ENCODE measurements around the gene ADA.

Gene ADA

GRCh38 chr20:44614525-44614924, 37.0 kb downstream of the ADA start:
- H3K4me3 ChIP-seq (ENCODE audit: low read length), result no peak overlapping the region
- no peaks in the 10 kb centered on the region for H3K27me3 ChIP-seq (ENCODE audit: control insufficient read depth, low read length)
- H4K20me1 ChIP-seq (ENCODE audit: control insufficient read depth, insufficient read depth, low read depth, low read length), result no peaks in the 10 kb centered on the region
- H3F3A ChIP-seq (ENCODE audit: control insufficient read depth, insufficient read depth), result no peaks in the 10 kb centered on the region; the same call in 1 of the 2 replicates
- TF ChIP-seq EZH2phosphoT487 (IDR thresholded peaks at IDR 0.05; ENCODE audit: borderline replicate concordance, low read length) (no peak), CTCF (IDR thresholded peaks at IDR 0.05; ENCODE audit: low read depth, low read length, poor library complexity, severe bottlenecking) (no peak)
- H3K36me3 ChIP-seq (ENCODE audit: control insufficient read depth, low read length), result peaks cover 74% of the 10 kb centered on the region
- peaks cover 38% of the 10 kb centered on the region for H3K4me1 ChIP-seq (ENCODE audit: control insufficient read depth, low read length)
- no peaks in the 10 kb centered on the region for H3K9me3 ChIP-seq (ENCODE audit: control insufficient read depth, insufficient read depth, low read length)
- H3K9me2 ChIP-seq (replicated peaks; ENCODE audit: control insufficient read depth, low read length), result no peaks in the 10 kb centered on the region
- H3K79me2 ChIP-seq (ENCODE audit: control insufficient read depth, low read length), result peaks cover 31% of the 10 kb centered on the region
- no peak overlapping the region for H3K27ac ChIP-seq (ENCODE audit: low read depth, low read length)
- no peak overlapping the region for H3K4me2 ChIP-seq (ENCODE audit: low read length)

GRCh38 chr20:44613575-44613974, 37.9 kb downstream of the ADA start:
- TF ChIP-seq CTCF (IDR thresholded peaks at IDR 0.05; ENCODE audit: low read depth, low read length, poor library complexity, severe bottlenecking) (no peak), EZH2phosphoT487 (IDR thresholded peaks at IDR 0.05; ENCODE audit: borderline replicate concordance, low read length) (no peak)
- Histone ChIP-seq H3K4me3 (ENCODE audit: low read length) (no peak overlapping the region), H3K79me2 (ENCODE audit: control insufficient read depth, low read length) (peaks cover 38% of the 10 kb centered on the region), H3K4me1 (ENCODE audit: control insufficient read depth, low read length) (peaks cover 46% of the 10 kb centered on the region), H3K27me3 (ENCODE audit: control insufficient read depth, low read length) (no peaks in the 10 kb centered on the region), H3K27ac (ENCODE audit: low read depth, low read length) (no peak overlapping the region), H3F3A (ENCODE audit: control insufficient read depth, insufficient read depth) (peaks cover 5% of the 10 kb centered on the region), H3K9me3 (ENCODE audit: control insufficient read depth, insufficient read depth, low read length) (no peaks in the 10 kb centered on the region), H4K20me1 (ENCODE audit: control insufficient read depth, insufficient read depth, low read depth, low read length) (no peaks in the 10 kb centered on the region), H3K9me2 (replicated peaks; ENCODE audit: control insufficient read depth, low read length) (no peaks in the 10 kb centered on the region), H3K36me3 (ENCODE audit: control insufficient read depth, low read length) (peaks cover 72% of the 10 kb centered on the region), H3K4me2 (ENCODE audit: low read length) (no peak overlapping the region)

- peaks cover 38% of the 10 kb centered on the region for H3K79me2 ChIP-seq (ENCODE audit: control insufficient read depth, low read length)
- TF ChIP-seq EZH2phosphoT487 (IDR thresholded peaks at IDR 0.05; ENCODE audit: borderline replicate concordance, low read length) (no peak), CTCF (IDR thresholded peaks at IDR 0.05; ENCODE audit: low read depth, low read length, poor library complexity, severe bottlenecking) (peak; percentile 11)
- no peaks in the 10 kb centered on the region for H3K27me3 ChIP-seq (ENCODE audit: control insufficient read depth, low read length)
- H3K9me3 ChIP-seq (ENCODE audit: control insufficient read depth, insufficient read depth, low read length), result no peaks in the 10 kb centered on the region
- peak overlapping the region; percentile 57 for H3K27ac ChIP-seq (ENCODE audit: low read depth, low read length)
- peak overlapping the region; percentile 88 for H3K4me2 ChIP-seq (ENCODE audit: low read length)
- H3K36me3 ChIP-seq (ENCODE audit: control insufficient read depth, low read length), result peaks cover 42% of the 10 kb centered on the region
- H3K9me2 ChIP-seq (replicated peaks; ENCODE audit: control insufficient read depth, low read length), result no peaks in the 10 kb centered on the region
- peak overlapping the region; percentile 67 for H3K4me3 ChIP-seq (ENCODE audit: low read length)
- no peaks in the 10 kb centered on the region for H4K20me1 ChIP-seq (ENCODE audit: control insufficient read depth, insufficient read depth, low read depth, low read length)
- peaks cover 15% of the 10 kb centered on the region for H3F3A ChIP-seq (ENCODE audit: control insufficient read depth, insufficient read depth)
- peaks cover 27% of the 10 kb centered on the region for H3K4me1 ChIP-seq (ENCODE audit: control insufficient read depth, low read length)
Observed at GRCh38 chr20:44610313-44610962, 41.1 kb downstream of the ADA start.

Measured in DOHH2 (cell line).